Stomach (tissue), 9 donors: ENCODE measurements around the gene CMTR1. TPM values are rescaled to one million over a fixed set of nuclear protein-coding genes. Genes with fewer than 3 reads are reported as not detected.

Source experiments
- DNase-seq, 2 donors: peaks; one replicate each; pipeline versions ENCODE4 v3.0.0 to v3.0.0-alpha.2; 2013 to 2019
- H3K27ac ChIP-seq, 5 donors: fragments of 200-600 bp in 4 of 5; sonication (generic) in 4 of 5; one replicate each; pipeline ENCODE4 v1.5.1; 2013 to 2019; ENCODE audit warnings: mild to moderate bottlenecking in 1 of 5, moderate library complexity in 1 of 5
- H3K27me3 ChIP-seq, 3 donors: fragments of 200-600 bp; sonication (generic); one replicate each; pipeline ENCODE4 v1.5.1; 2017 to 2019; ENCODE audit warnings: mixed run types in 1 of 3
- H3K36me3 ChIP-seq, 4 donors: fragments of 200-600 bp; sonication (generic); 1 replicate in 3 of 4; 2 replicates in 1 of 4; pipeline ENCODE4 v1.5.1; 2016 to 2019
- H3K4me1 ChIP-seq, 4 donors: fragments of 200-600 bp; sonication (generic); one replicate each; pipeline ENCODE4 v1.5.1; 2016 to 2019
- H3K4me3 ChIP-seq, 4 donors: fragments of 200-600 bp; sonication (generic) in 3 of 4; one replicate each; pipeline ENCODE4 v1.5.1; 2016 to 2019; ENCODE audit warnings: mild to moderate bottlenecking in 1 of 4
- H3K9me3 ChIP-seq, 4 donors: fragments of 200-600 bp; sonication (generic); one replicate each; pipeline ENCODE4 v1.5.1; 2016 to 2019
- EP300 ChIP-seq: sonication (generic); formaldehyde crosslinking; IDR thresholded peaks from one replicate; pipeline ENCODE4 v1.6.1; 2017; ENCODE audit warnings: antibody characterized with exemption
- POLR2A ChIP-seq, 4 donors: fragments of 450-650 bp; IDR thresholded peaks; one replicate each; pipeline ENCODE4 v1.6.1; 2016; ENCODE audit warnings: antibody characterized with exemption in 4 of 4, control low read depth in 2 of 4, mild to moderate bottlenecking in 1 of 4, moderate library complexity in 1 of 4
- POLR2AphosphoS5 ChIP-seq, 3 donors: sonication (generic); formaldehyde crosslinking; IDR thresholded peaks; one replicate each; pipeline ENCODE4 v1.6.1; 2016; ENCODE audit warnings: antibody characterized with exemption in 3 of 3
- WGBS, 5 donors: extraction: QIAGEN DNeasy Blood & Tissue Kit in 3 of 5; methylation state at CpG; one replicate each; pipeline versions ENCODE4 v1.1.5 to v1.1.7; 2013 to 2018; 5-methylcytosine and 5-hydroxymethylcytosine counted together
- intact Hi-C: fragments of 100-400 bp; cut with DNase I; formaldehyde crosslinking; loops from one replicate; pipeline ENCODE4 v1.15.1; 2023; ENCODE audit warnings: low total_unique reads
- polyA plus RNA-seq, 3 donors: library from polyadenylated mRNA; stranded (reverse); fragments of 200-250 nt; gene quantifications; one replicate each; pipeline ENCODE4 v1.2.3, GENCODE V29; 2013
- total RNA-seq, 5 donors: library from RNA; depleted of rRNA; stranded (reverse); fragments of >200 nt; gene quantifications; one replicate each; pipeline versions ENCODE4 v1.1.0 to v1.2.3, GENCODE V29; 2014 to 2016
- TF ChIP-seq, protein P1 (sequence below), 7 experiments: fragments of 450-650 bp in 4 of 7; fragments of 200-600 bp in 3 of 7; sonication (generic) in 3 of 7; IDR thresholded peaks; one replicate each; pipeline ENCODE4 v1.5.1; 2016 to 2019; ENCODE audit warnings: antibody characterized with exemption in 7 of 7, control low read depth in 2 of 7, mild to moderate bottlenecking in 1 of 7
- donor health status: healthy with polysubstance abuse.
- donor health status: Bipolar disorder and iron deficiency.
- donor health status: healthy.

Gene CMTR1
- total and polyA plus RNA-seq, 8 donors: 6.3 to 145 (median 24.5) TPM

DNA sequence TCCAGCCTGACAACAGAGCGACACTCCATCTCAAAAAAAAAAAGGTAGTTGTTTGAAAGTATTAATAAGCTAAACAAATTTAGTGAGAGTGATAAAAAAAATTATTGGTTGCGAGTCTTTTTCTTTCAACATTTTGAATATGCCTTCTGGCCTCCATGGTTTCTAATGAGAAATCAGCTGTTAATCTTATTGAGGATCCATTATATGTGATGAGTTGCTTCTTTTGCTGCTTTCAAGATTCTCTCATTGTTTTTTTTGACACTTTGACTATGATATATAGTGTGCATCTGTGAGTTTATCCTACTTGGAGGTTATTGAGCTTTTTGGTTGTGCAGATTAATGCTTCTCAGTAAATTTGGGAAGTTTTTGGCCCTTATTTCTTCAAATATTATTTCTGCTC, 15.6 kb upstream of the CMTR1 start:
- H3K4me1 ChIP-seq: no peaks in the 10 kb centered on the region
- H3K36me3 ChIP-seq: no peaks in the 10 kb centered on the region
- WGBS, 5 donors: 45 to 100% (median 82%) methylated on average over 2 of the region's 2 CpGs
- intact Hi-C loops: no loop called here
- TF ChIP-seq POLR2AphosphoS5 (IDR thresholded peaks at IDR 0.05): no peak
- no peak for TF ChIP-seq POLR2A (IDR thresholded peaks at IDR 0.05)
- no peak for TF ChIP-seq EP300
- TF ChIP-seq, protein P1, sequence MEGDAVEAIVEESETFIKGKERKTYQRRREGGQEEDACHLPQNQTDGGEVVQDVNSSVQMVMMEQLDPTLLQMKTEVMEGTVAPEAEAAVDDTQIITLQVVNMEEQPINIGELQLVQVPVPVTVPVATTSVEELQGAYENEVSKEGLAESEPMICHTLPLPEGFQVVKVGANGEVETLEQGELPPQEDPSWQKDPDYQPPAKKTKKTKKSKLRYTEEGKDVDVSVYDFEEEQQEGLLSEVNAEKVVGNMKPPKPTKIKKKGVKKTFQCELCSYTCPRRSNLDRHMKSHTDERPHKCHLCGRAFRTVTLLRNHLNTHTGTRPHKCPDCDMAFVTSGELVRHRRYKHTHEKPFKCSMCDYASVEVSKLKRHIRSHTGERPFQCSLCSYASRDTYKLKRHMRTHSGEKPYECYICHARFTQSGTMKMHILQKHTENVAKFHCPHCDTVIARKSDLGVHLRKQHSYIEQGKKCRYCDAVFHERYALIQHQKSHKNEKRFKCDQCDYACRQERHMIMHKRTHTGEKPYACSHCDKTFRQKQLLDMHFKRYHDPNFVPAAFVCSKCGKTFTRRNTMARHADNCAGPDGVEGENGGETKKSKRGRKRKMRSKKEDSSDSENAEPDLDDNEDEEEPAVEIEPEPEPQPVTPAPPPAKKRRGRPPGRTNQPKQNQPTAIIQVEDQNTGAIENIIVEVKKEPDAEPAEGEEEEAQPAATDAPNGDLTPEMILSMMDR (IDR thresholded peaks at IDR 0.05): no peak
- no peaks in the 10 kb centered on the region for H3K27me3 ChIP-seq
- no peak for DNase-seq
- no peaks in the 10 kb centered on the region for H3K9me3 ChIP-seq
- no peak overlapping the region for H3K27ac ChIP-seq
- H3K4me3 ChIP-seq: no peak overlapping the region

DNA sequence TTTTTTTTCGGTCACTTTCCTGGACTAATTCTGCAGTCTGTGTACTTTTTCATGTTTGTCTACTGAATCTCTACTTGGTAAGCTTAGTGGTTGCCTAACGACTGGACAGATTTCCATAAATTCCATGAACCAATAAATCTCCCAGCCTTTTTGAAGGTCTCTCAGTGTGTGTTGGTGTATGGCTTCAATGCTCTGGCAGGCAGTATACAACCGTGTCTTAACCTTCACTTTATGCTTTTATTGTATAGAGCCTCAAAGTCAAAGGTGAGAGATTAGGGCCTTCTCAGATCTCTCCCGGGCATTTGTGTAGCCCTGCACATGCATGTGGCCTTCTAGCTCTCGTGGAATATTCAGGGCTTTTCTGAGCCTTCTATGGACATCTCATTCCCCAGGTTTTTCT, 14.3 kb upstream of the CMTR1 start:
- H3K27me3 ChIP-seq: no peaks in the 10 kb centered on the region
- intact Hi-C loops: no loop called here
- TF ChIP-seq POLR2AphosphoS5 (IDR thresholded peaks at IDR 0.05): no peak
- TF ChIP-seq, protein P1 (IDR thresholded peaks at IDR 0.05): no peak
- TF ChIP-seq POLR2A (IDR thresholded peaks at IDR 0.05): no peak
- TF ChIP-seq EP300: no peak
- H3K4me1 ChIP-seq: no peaks in the 10 kb centered on the region
- no peak overlapping the region for H3K27ac ChIP-seq
- H3K4me3 ChIP-seq: no peak overlapping the region
- DNase-seq: no peak
- H3K9me3 ChIP-seq: no peaks in the 10 kb centered on the region
- 54 to 62% (median 57%) methylated on average over 5 of the region's 5 CpGs for WGBS, 5 donors
- no peaks in the 10 kb centered on the region for H3K36me3 ChIP-seq

DNA sequence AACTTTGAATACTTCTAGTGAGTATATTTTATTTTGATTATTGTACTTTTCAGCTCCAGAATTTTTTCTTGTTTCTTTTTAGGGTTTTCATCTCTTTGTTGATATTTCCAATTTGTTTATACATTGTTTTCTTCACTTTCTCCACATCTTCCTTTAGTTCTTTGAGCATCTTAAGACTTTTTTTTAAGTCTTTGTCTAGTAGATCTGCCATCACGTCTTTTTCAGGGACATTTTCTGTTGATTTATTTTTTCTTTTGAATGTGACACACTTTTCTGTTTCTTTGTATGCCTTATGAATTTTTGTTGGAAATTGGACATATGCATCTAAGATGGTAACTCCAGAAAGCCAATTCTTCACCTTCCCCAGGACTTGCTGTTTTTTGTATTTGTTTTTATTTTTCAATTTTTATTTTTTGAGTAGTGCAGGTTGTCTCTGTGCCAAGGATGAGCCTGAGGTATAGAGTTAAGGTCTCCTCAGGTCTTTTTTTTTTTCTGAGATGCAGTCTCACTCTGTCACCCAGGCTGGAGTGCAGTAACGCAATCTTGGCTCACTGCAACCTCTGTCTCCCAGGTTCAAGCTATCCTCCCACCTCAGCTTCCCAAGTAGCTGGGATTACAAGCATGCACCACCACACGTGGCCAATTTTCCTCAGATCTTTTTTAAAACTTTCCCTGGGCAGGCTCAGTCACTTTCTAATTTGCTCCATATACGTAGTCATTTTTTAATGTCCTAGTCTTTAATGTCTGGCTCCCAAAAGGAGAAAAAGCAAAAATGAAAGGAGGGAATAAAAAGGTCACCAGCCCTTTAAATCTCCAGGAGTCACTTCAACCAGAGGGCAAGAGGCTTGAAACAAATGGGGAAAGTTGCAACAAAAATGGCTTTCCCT, 6.7 kb upstream of the CMTR1 start:
- H3K4me3 ChIP-seq: no peak overlapping the region
- H3K27ac ChIP-seq: no peak overlapping the region
- no peaks in the 10 kb centered on the region for H3K36me3 ChIP-seq
- intact Hi-C loops: no loop called here
- TF ChIP-seq EP300 (no peak), POLR2A (IDR thresholded peaks at IDR 0.05) (no peak), POLR2AphosphoS5 (IDR thresholded peaks at IDR 0.05) (no peak)
- TF ChIP-seq, protein P1 (IDR thresholded peaks at IDR 0.05): no peak
- 76 to 81% (median 78%) methylated on average over 4 of the region's 4 CpGs for WGBS, 5 donors
- peaks cover 0 to 8% (median 0%) of the 10 kb centered on the region in 3 donors for H3K27me3 ChIP-seq
- H3K9me3 ChIP-seq: no peaks in the 10 kb centered on the region
- DNase-seq: no peak
- no peaks in the 10 kb centered on the region for H3K4me1 ChIP-seq

DNA sequence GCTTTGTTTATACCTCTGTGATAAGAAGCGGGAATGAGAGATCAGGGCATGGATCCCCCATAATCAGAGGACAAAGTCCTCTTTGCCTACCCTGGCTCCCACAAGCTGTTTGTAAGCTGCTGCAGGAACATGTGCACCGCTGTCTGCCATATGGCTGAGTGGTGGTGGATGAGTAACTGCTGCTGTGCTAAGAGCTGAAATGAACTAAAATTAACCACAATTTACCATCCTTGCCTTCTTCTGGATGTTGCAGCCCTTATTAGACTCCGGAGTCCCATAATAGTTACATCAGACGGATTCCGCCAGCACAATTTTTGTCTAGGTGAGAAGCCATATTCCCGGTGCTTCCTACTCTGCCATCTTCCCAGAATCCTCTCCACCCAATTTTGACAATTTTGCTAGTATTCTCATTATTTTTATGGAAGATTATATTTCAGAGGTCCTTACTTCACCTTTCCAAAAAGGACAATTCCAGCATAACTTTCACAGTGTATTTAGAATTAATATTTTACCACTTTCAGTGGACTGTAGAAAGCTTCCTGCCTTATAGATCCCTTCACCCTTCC, 6.0 kb upstream of the CMTR1 start:
- no peak overlapping the region for H3K4me3 ChIP-seq
- intact Hi-C loops: no loop called here
- no peaks in the 10 kb centered on the region for H3K9me3 ChIP-seq
- H3K36me3 ChIP-seq: no peaks in the 10 kb centered on the region
- no peak for DNase-seq
- 67 to 83% (median 79%) methylated on average over 6 of the region's 6 CpGs for WGBS, 5 donors
- no peak overlapping the region for H3K27ac ChIP-seq
- H3K27me3 ChIP-seq: peaks cover 0 to 8% (median 0%) of the 10 kb centered on the region in 3 donors
- H3K4me1 ChIP-seq: no peaks in the 10 kb centered on the region
- TF ChIP-seq POLR2A (IDR thresholded peaks at IDR 0.05) (no peak), POLR2AphosphoS5 (IDR thresholded peaks at IDR 0.05) (no peak), EP300 (no peak)
- TF ChIP-seq, protein P1 (IDR thresholded peaks at IDR 0.05): no peak
